Kidney (tissue), 22 donors: ENCODE data around the gene PRKAR2B. TPM values are rescaled to one million over a fixed set of nuclear protein-coding genes. Genes with fewer than 3 reads are reported as not detected.
A peak's percentile ranks its signal among the peaks of the same experiment; 100 is the strongest.

Experiments used
- DNase-seq, 5 donors: peaks; one replicate each; pipeline ENCODE4 v3.0.0-alpha.2; 2013 to 2020
- FAIRE-seq: peaks from 2 replicates; lab custom pipeline; 2012; peaks lifted over from hg19 to GRCh38; lab: Jason Lieb, UNC
- H3K27ac ChIP-seq, 2 donors: one replicate each; pipeline ENCODE4 v1.7.0; 2013; ENCODE audit warnings: low read depth in 2 of 2, low read length in 2 of 2, inconsistent platforms in 1 of 2
- H3K27me3 ChIP-seq: one replicate; pipeline ENCODE4 v1.7.1; 2013; ENCODE audit warnings: low read length, inconsistent platforms; ENCODE audit not compliant: control insufficient read depth, insufficient read depth
- H3K36me3 ChIP-seq, 3 donors: one replicate each; pipeline versions ENCODE4 v1.7.0 to v1.7.1; 2013; ENCODE audit warnings: low read length in 3 of 3, control low read depth in 1 of 3, inconsistent platforms in 1 of 3; ENCODE audit not compliant: insufficient read depth in 3 of 3, control insufficient read depth in 2 of 3
- H3K4me1 ChIP-seq, 3 donors: one replicate each; pipeline versions ENCODE4 v1.7.0 to v1.7.1; 2013; ENCODE audit warnings: low read length in 3 of 3, inconsistent platforms in 1 of 3, low read depth in 1 of 3; ENCODE audit not compliant: control insufficient read depth in 2 of 3, insufficient read depth in 2 of 3
- H3K4me3 ChIP-seq, 3 donors: one replicate each; pipeline versions ENCODE4 v1.7.0 to v1.8.1; 2013; ENCODE audit warnings: low read length in 3 of 3, control low read depth in 1 of 3, inconsistent platforms in 1 of 3
- H3K9ac ChIP-seq, 3 donors: one replicate each; pipeline versions ENCODE4 v1.7.0 to v1.7.1; 2013; ENCODE audit warnings: low read length in 3 of 3, control low read depth in 1 of 3, inconsistent platforms in 1 of 3
- H3K9me3 ChIP-seq, 3 donors: one replicate each; pipeline versions ENCODE4 v1.7.0 to v1.7.1; 2013; ENCODE audit warnings: low read length in 3 of 3, control low read depth in 1 of 3, inconsistent platforms in 1 of 3; ENCODE audit not compliant: control insufficient read depth in 2 of 3, insufficient read depth in 1 of 3
- intact Hi-C: fragments of 100-400 bp; cut with DNase I; formaldehyde crosslinking; loops from one replicate; pipeline ENCODE4 v1.11.1; 2022
- long read RNA-seq, 10 donors: library from polyadenylated mRNA in 1 of 10; unstranded in 1 of 10; transcript quantifications; one replicate each; pipeline ENCODE4 v2.0.0 and lab custom pipeline, GENCODE V29; 2021 to 2026
- polyA plus RNA-seq: library from polyadenylated mRNA; stranded (reverse); fragments of 350-450 nt; fragmentation: Illumina TruSeq; extraction: RNeasy Lipid Tissue Mini Kit (QIAGEN cat#74804); gene quantifications from one replicate; pipeline ENCODE4 v1.2.3, GENCODE V29; 2014; ENCODE audit warnings: low read depth, low replicate concordance; ENCODE audit not compliant: insufficient read depth
- total RNA-seq: library from RNA; stranded (reverse); fragmentation: NEBNext Ultra II Directional; extraction: Animal tissue kit (Norgen Biotek cat#: 25700); gene quantifications from one replicate; pipeline ENCODE4 v1.2.1, GENCODE V29; 2021
- TF ChIP-seq, protein P1 (sequence below): IDR thresholded peaks from 3 replicates; pipeline ENCODE4 v1.5.1; 2012; ENCODE audit warnings: mild to moderate bottlenecking, moderate library complexity, borderline replicate concordance; ENCODE audit not compliant: insufficient read depth; ENCODE audit errors: extremely low read depth
- donor health status: control.
- donor health status: control.
- donor health status: control.
- donor health status: control.
- donor health status: control.
- donor health status: DM: yes; HTN: yes; CAD: no.
- donor health status: Normal renal cell carcinoma (clear cell type).

PRKAR2B gene
- 6.9 TPM for total RNA-seq
- 7.3 TPM for polyA plus RNA-seq
- long read RNA-seq, donor 1, transcript PRKAR2B-201 (11 exons, 3,745 nt) = major isoform, 11 of 11 reads
- long read RNA-seq, donor 1, partial matches to known transcripts = 0 of 11 reads
- long read RNA-seq, donor 1, other reads (novel, unspliced or antisense) = 0 of 11 reads
- long read RNA-seq, donor 2, transcript PRKAR2B-201 (11 exons, 3,745 nt) = major isoform, 9 of 9 reads
- long read RNA-seq, donor 2, partial matches to known transcripts = 0 of 9 reads
- long read RNA-seq, donor 2, other reads (novel, unspliced or antisense) = 0 of 9 reads
- long read RNA-seq, donor 3, transcript PRKAR2B-201 (11 exons, 3,745 nt) = major isoform, 13 of 13 reads
- long read RNA-seq, donor 3, partial matches to known transcripts = 0 of 13 reads
- long read RNA-seq, donor 3, other reads (novel, unspliced or antisense) = 0 of 13 reads
- long read RNA-seq, donor 4, transcript PRKAR2B-201 (11 exons, 3,745 nt) = major isoform, 7 of 13 reads
- long read RNA-seq, donor 4, partial matches to known transcripts = 6 of 13 reads
- long read RNA-seq, donor 4, other reads (novel, unspliced or antisense) = 0 of 13 reads
- long read RNA-seq, donor 5 = 0 reads
- long read RNA-seq, donor 6, transcript PRKAR2B-201 (11 exons, 3,745 nt) = major isoform, 5 of 5 reads
- long read RNA-seq, donor 6, partial matches to known transcripts = 0 of 5 reads
- long read RNA-seq, donor 6, other reads (novel, unspliced or antisense) = 0 of 5 reads
- long read RNA-seq, donor 7, transcript PRKAR2B-201 (11 exons, 3,745 nt) = major isoform, 8 of 9 reads
- long read RNA-seq, donor 7, partial matches to known transcripts = 1 of 9 reads
- long read RNA-seq, donor 7, other reads (novel, unspliced or antisense) = 0 of 9 reads
- long read RNA-seq, donor 8, partial matches to known transcripts = 0 of 3 reads
- long read RNA-seq, donor 8, other reads (novel, unspliced or antisense) = 0 of 3 reads
- long read RNA-seq, donor 9, partial matches to known transcripts = 0 of 4 reads
- long read RNA-seq, donor 9, other reads (novel, unspliced or antisense) = 0 of 4 reads
- long read RNA-seq, donor 10, transcript PRKAR2B-201 (11 exons, 3,745 nt) = major isoform, 7 of 7 reads
- long read RNA-seq, donor 10, partial matches to known transcripts = 0 of 7 reads
- long read RNA-seq, donor 10, other reads (novel, unspliced or antisense) = 0 of 7 reads

DNA sequence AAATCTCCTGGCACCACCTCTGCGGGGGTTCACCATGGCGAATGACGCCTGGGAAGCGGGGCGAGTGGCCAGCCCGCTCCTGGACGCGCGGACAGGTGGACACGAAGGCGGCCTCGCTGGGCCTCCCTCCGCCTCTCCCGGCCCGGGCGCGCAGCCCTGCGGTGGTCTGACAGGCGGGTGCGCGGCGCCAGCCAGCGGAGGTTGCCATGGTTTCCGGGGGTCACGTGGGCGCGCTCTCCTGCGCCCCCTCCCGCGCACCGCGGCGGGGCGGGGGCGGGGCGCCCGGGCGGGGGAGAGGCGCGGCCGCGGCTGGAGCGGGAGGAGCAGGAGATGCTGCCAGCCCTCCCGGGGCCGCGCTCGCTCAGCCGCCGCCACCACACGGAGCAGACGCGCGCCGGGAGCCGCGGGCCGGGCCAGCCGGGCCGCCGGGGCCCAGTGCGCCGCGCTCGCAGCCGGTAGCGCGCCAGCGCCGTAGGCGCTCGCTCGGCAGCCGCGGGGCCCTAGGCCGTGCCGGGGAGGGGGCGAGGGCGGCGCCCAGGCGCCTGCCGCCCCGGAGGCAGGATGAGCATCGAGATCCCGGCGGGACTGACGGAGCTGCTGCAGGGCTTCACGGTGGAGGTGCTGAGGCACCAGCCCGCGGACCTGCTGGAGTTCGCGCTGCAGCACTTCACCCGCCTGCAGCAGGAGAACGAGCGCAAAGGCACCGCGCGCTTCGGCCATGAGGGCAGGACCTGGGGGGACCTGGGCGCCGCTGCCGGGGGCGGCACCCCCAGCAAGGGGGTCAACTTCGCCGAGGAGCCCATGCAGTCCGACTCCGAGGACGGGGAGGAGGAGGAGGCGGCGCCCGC, at the start of gene PRKAR2B:
TSS of gene PRKAR2B (plus strand) at position 359 of the 848 bp plus-strand sequence. CDS start at position 562, 203 bp downstream.
- intact Hi-C loops = no loop called here
- no peak for FAIRE-seq
- no peaks in the 10 kb centered on the region for H3K36me3 ChIP-seq
- peak within 1 kb of the TSS; percentile 9 to 74 (median 41) for H3K9ac ChIP-seq
- TF ChIP-seq, protein P1, sequence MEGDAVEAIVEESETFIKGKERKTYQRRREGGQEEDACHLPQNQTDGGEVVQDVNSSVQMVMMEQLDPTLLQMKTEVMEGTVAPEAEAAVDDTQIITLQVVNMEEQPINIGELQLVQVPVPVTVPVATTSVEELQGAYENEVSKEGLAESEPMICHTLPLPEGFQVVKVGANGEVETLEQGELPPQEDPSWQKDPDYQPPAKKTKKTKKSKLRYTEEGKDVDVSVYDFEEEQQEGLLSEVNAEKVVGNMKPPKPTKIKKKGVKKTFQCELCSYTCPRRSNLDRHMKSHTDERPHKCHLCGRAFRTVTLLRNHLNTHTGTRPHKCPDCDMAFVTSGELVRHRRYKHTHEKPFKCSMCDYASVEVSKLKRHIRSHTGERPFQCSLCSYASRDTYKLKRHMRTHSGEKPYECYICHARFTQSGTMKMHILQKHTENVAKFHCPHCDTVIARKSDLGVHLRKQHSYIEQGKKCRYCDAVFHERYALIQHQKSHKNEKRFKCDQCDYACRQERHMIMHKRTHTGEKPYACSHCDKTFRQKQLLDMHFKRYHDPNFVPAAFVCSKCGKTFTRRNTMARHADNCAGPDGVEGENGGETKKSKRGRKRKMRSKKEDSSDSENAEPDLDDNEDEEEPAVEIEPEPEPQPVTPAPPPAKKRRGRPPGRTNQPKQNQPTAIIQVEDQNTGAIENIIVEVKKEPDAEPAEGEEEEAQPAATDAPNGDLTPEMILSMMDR = no peak
- H3K27me3 ChIP-seq = no peaks in the 10 kb centered on the region
- H3K9me3 ChIP-seq = no peaks in the 10 kb centered on the region
- peak within 1 kb of the TSS; percentile 50 to 81 for H3K27ac ChIP-seq
- peaks cover 0 to 5% (median 0%) of the 10 kb centered on the region in 3 donors for H3K4me1 ChIP-seq
- peak; percentile 92 to 95 (median 93) for DNase-seq
- peak within 1 kb of the TSS; percentile 62 to 82 (median 81) for H3K4me3 ChIP-seq

DNA sequence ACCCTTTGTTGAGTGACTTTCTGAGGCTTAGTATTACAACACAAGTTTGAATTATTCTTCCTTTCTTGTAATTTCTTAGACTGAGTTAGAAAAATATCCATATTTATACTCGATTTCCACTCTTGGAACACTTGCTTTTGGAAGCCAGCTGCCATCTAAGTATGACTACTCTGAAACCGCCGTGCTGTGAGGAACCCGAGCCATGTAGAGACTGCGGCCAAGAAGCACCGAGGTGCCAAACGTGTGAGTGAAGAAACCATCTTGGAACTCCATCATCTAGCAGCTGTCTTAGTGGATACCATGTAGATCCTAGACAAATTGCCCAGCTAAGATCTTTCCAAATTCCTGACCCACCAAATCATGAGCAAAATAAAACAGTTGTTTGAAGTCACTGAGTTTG, 49.7 kb upstream of the PRKAR2B start:
- FAIRE-seq = no peak
- no peaks in the 10 kb centered on the region for H3K9me3 ChIP-seq
- no peaks in the 10 kb centered on the region for H3K4me1 ChIP-seq
- TF ChIP-seq, protein P1 = no peak
- no peak overlapping the region for H3K27ac ChIP-seq
- H3K4me3 ChIP-seq = no peak overlapping the region
- no peaks in the 10 kb centered on the region for H3K36me3 ChIP-seq
- no peaks in the 10 kb centered on the region for H3K27me3 ChIP-seq
- no peak for DNase-seq
- H3K9ac ChIP-seq = no peak overlapping the region
- intact Hi-C loops = no loop called here

DNA sequence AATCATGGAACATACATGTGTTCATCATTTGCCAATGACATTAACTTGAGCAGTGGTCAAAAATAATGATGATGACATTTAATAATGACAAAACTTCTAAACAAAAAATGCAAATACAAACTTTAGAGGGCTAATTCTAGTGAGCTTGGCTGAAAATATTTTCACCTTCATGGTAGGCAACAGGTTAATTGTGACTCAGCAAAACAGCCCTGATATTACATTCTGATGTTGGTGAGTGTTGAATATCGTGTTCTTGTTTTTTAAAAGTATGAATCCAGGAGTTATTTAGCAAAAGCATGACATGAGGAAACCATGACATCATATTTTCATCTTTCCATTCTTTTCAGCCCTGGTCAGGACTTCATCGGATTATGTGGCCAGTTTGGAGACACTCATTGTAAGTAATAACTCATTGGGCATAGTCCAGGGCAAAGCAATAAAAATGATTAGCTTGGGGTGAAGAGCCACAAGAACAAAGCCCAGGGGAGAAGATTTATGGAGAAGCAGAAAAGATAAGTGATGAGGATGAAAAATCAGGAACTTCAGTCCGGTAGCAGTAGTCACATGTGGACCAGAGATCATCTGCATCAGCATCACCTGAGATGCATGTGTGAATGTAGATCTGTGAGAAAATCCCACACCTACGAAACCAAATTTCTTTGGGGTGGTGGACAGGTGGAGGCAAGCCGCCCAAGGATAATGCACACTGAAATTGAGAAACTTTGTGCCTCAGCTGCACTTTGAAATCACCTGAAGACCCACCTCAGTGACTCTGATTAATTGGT, 46.8 kb upstream of the PRKAR2B start:
- no peak for FAIRE-seq
- no peaks in the 10 kb centered on the region for H3K36me3 ChIP-seq
- no peak overlapping the region for H3K9ac ChIP-seq
- DNase-seq = no peak
- no peak overlapping the region for H3K4me3 ChIP-seq
- no peaks in the 10 kb centered on the region for H3K27me3 ChIP-seq
- H3K4me1 ChIP-seq = no peaks in the 10 kb centered on the region
- H3K27ac ChIP-seq = no peak overlapping the region
- H3K9me3 ChIP-seq = no peaks in the 10 kb centered on the region
- TF ChIP-seq, protein P1 = no peak
- intact Hi-C loops = no loop called here
